CD14-positive monocyte (primary cell): ENCODE results near the gene TTLL11. TPM values are rescaled to one million over a fixed set of nuclear protein-coding genes. Genes with fewer than 3 reads are reported as not detected.

Source experiments
- DNase-seq, 3 donors: peaks; one replicate each; pipeline ENCODE4 v3.0.0-alpha.2; 2011 to 2022
- H2AFZ ChIP-seq: 2 replicates; pipeline ENCODE4 v1.6.0; 2012; ENCODE audit warnings: mild to moderate bottlenecking, low read depth, low read length, inconsistent platforms; ENCODE audit not compliant: insufficient read depth, poor library complexity, severe bottlenecking
- H3K27ac ChIP-seq, 2 donors: 1 replicate in 1 of 2; 2 replicates in 1 of 2; pipeline ENCODE4 v1.5.1; 2012 to 2013; ENCODE audit warnings: low read length in 2 of 2, control low read depth in 1 of 2, inconsistent platforms in 1 of 2, low read depth in 1 of 2, mild to moderate bottlenecking in 1 of 2
- H3K27me3 ChIP-seq, 2 donors: one replicate each; pipeline versions ENCODE4 v1.6.0 to v1.6.1; 2011 to 2013; ENCODE audit warnings: low read length in 2 of 2; ENCODE audit not compliant: control insufficient read depth in 2 of 2, insufficient read depth in 2 of 2
- H3K36me3 ChIP-seq, 2 donors: replicated peaks in 1 of 2; 1 replicate in 1 of 2; 2 replicates in 1 of 2; pipeline versions ENCODE4 v1.5.1 to v1.6.1; 2012 to 2013; ENCODE audit warnings: low read length in 2 of 2, control low read depth in 1 of 2, inconsistent platforms in 1 of 2, mild to moderate bottlenecking in 1 of 2; ENCODE audit not compliant: insufficient read depth in 2 of 2, control insufficient read depth in 1 of 2
- H3K4me1 ChIP-seq, 2 donors: 1 replicate in 1 of 2; 2 replicates in 1 of 2; pipeline versions ENCODE4 v1.5.1 to v1.6.1; 2012 to 2013; ENCODE audit warnings: low read length in 2 of 2, control low read depth in 1 of 2, inconsistent platforms in 1 of 2, mild to moderate bottlenecking in 1 of 2, moderate library complexity in 1 of 2; ENCODE audit not compliant: insufficient read depth in 2 of 2, control insufficient read depth in 1 of 2
- H3K4me2 ChIP-seq: replicated peaks from 2 replicates; pipeline ENCODE3; 2012; ENCODE audit warnings: low read length, moderate library complexity, mild to moderate bottlenecking; ENCODE audit not compliant: poor library complexity, severe bottlenecking; ENCODE audit errors: extremely low read depth
- H3K4me3 ChIP-seq, 3 experiments: fragments of 200-600 bp in 1 of 3; sonication (generic) in 1 of 3; replicated peaks in 1 of 3; 1 replicate in 2 of 3; 2 replicates in 1 of 3; pipeline ENCODE4 v1.5.1; 2011 to 2013; ENCODE audit warnings: low read length in 3 of 3, mild to moderate bottlenecking in 3 of 3, control low read depth in 2 of 3, low read depth in 2 of 3, inconsistent platforms in 1 of 3, moderate library complexity in 1 of 3
- H3K79me2 ChIP-seq: 2 replicates; pipeline ENCODE4 v1.6.0; 2012; ENCODE audit warnings: mild to moderate bottlenecking, control low read depth, inconsistent platforms, low read length, moderate library complexity; ENCODE audit not compliant: insufficient read depth
- H3K9ac ChIP-seq: 2 replicates; pipeline ENCODE4 v1.6.0; 2017; ENCODE audit warnings: low read length, mild to moderate bottlenecking; ENCODE audit not compliant: insufficient read depth, poor library complexity, severe bottlenecking
- H3K9me3 ChIP-seq, 2 donors: replicated peaks in 1 of 2; 1 replicate in 1 of 2; 2 replicates in 1 of 2; pipeline versions ENCODE4 v1.5.1 to v1.6.1; 2012 to 2013; ENCODE audit warnings: low read length in 2 of 2, control low read depth in 1 of 2; ENCODE audit not compliant: control insufficient read depth in 1 of 2, insufficient read depth in 1 of 2
- H4K20me1 ChIP-seq: 2 replicates; pipeline ENCODE4 v1.6.0; 2012; ENCODE audit warnings: mild to moderate bottlenecking, low read length, control low read depth, moderate library complexity; ENCODE audit not compliant: insufficient read depth
- H3K27ac Mint-ChIP-seq, 7 donors: one replicate each; pipeline ENCODE4 v1.8.0; 2020; ENCODE audit warnings: mild to moderate bottlenecking in 7 of 7, mixed read lengths in 7 of 7, moderate library complexity in 6 of 7, inconsistent platforms in 2 of 7
- H3K27me3 Mint-ChIP-seq, 3 donors: one replicate each; pipeline ENCODE4 v1.8.0; 2021 to 2022; ENCODE audit warnings: low read depth in 3 of 3, mild to moderate bottlenecking in 3 of 3, mixed read lengths in 3 of 3, moderate library complexity in 3 of 3, inconsistent platforms in 1 of 3
- H3K36me3 Mint-ChIP-seq, 2 donors: one replicate each; pipeline ENCODE4 v1.8.0; 2020; ENCODE audit warnings: mixed read lengths in 2 of 2, inconsistent platforms in 1 of 2, mild to moderate bottlenecking in 1 of 2
- H3K4me1 Mint-ChIP-seq: one replicate; pipeline ENCODE4 v1.8.0; 2020; ENCODE audit warnings: mild to moderate bottlenecking, mixed read lengths
- H3K4me3 Mint-ChIP-seq, 2 donors: one replicate each; pipeline ENCODE4 v1.8.0; 2020; ENCODE audit warnings: mild to moderate bottlenecking in 2 of 2, mixed read lengths in 2 of 2, moderate library complexity in 1 of 2
- H3K9me3 Mint-ChIP-seq, 7 donors: one replicate each; pipeline ENCODE4 v1.8.0; 2020 to 2022; ENCODE audit warnings: mixed read lengths in 7 of 7, mild to moderate bottlenecking in 6 of 7, moderate library complexity in 6 of 7, inconsistent platforms in 2 of 7
- WGBS: methylation state at CpG from one replicate; pipeline ENCODE4 v1.1.5; 2013; ENCODE audit warnings: missing lambda C conversion rate; ENCODE audit not compliant: insufficient coverage; 5-methylcytosine and 5-hydroxymethylcytosine counted together
- intact Hi-C, 2 donors: fragments of 100-400 bp; cut with micrococcal nuclease; formaldehyde crosslinking; loops; one replicate each; pipeline versions ENCODE4 v1.15.0 to v1.15.1; 2023
- polyA plus RNA-seq, 3 donors: library from polyadenylated mRNA; depleted of rRNA in 1 of 3; unstranded in 2 of 3; stranded (reverse) in 1 of 3; fragments of 300-500 nt in 2 of 3; fragments of >200 nt in 1 of 3; fragmentation: Illumina TruSeq in 2 of 3; gene quantifications; 1 replicate in 2 of 3; 2 replicates in 1 of 3; pipeline ENCODE4 v1.2.3, GENCODE V29; 2012 to 2021
- TF ChIP-seq, protein P1 (sequence below): fragments of 200-600 bp; IDR thresholded peaks from one replicate; pipeline ENCODE4 v1.8.0; 2022; ENCODE audit warnings: antibody characterized with exemption, mild to moderate bottlenecking

TTLL11 gene
- polyA plus RNA-seq, 3 donors, result 2.9 to 3.5 (median 3.1) TPM

DNA sequence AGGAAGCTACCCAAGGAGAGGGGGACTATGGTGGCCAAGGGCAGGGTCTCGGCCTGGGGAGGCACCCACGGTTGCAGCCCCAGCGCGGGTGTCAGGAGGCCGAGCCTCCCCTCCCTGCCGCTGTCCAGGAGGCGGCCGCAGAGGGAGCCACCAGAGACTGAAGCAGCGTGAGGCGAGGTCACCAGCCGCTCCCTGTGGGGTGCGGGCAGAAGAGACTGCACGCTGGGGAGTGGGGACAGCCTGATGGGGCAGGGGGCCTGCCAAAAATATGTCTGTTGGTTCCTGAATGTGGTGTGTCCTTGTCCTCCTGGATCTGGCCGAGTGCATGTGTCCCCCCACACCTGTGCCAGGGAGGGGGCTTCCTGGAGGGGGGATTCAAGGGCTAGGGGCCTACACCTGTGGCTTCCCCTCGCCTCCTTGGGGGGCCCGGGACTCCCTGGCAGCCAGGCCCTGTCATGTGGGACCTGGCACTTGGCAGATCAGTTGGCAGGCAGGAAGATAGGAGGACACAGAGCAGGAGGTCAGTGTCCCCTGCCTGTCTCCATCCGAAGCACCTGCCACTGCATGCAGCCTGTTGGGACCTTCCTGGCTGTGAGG is 310.5 kb downstream of the TTLL11 start:
- Mint-ChIP-seq H3K36me3 (no peaks in the 10 kb centered on the region), H3K27ac (no peak overlapping the region), H3K4me3 (no peak overlapping the region), H3K4me1 (peaks cover 4% of the 10 kb centered on the region), H3K27me3 (peaks cover 5 to 9% (median 6%) of the 10 kb centered on the region in 3 donors), H3K9me3 (peaks cover 0 to 3% (median 0%) of the 10 kb centered on the region in 7 donors)
- intact Hi-C loops, result no loop called here
- Histone ChIP-seq H3K4me3 (no peak overlapping the region), H3K4me1 (no peaks in the 10 kb centered on the region), H3K9me3 (no peaks in the 10 kb centered on the region), H3K27me3 (no peaks in the 10 kb centered on the region), H3K36me3 (no peaks in the 10 kb centered on the region), H3K4me2 (no peak overlapping the region), H3K79me2 (no peaks in the 10 kb centered on the region), H3K27ac (no peak overlapping the region), H3K9ac (no peak overlapping the region), H4K20me1 (no peaks in the 10 kb centered on the region), H2AFZ (no peak overlapping the region)
- no peak for DNase-seq
- TF ChIP-seq, protein P1, sequence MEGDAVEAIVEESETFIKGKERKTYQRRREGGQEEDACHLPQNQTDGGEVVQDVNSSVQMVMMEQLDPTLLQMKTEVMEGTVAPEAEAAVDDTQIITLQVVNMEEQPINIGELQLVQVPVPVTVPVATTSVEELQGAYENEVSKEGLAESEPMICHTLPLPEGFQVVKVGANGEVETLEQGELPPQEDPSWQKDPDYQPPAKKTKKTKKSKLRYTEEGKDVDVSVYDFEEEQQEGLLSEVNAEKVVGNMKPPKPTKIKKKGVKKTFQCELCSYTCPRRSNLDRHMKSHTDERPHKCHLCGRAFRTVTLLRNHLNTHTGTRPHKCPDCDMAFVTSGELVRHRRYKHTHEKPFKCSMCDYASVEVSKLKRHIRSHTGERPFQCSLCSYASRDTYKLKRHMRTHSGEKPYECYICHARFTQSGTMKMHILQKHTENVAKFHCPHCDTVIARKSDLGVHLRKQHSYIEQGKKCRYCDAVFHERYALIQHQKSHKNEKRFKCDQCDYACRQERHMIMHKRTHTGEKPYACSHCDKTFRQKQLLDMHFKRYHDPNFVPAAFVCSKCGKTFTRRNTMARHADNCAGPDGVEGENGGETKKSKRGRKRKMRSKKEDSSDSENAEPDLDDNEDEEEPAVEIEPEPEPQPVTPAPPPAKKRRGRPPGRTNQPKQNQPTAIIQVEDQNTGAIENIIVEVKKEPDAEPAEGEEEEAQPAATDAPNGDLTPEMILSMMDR, result no peak
- 94% methylated on average over 14 of the region's 17 CpGs for WGBS

DNA sequence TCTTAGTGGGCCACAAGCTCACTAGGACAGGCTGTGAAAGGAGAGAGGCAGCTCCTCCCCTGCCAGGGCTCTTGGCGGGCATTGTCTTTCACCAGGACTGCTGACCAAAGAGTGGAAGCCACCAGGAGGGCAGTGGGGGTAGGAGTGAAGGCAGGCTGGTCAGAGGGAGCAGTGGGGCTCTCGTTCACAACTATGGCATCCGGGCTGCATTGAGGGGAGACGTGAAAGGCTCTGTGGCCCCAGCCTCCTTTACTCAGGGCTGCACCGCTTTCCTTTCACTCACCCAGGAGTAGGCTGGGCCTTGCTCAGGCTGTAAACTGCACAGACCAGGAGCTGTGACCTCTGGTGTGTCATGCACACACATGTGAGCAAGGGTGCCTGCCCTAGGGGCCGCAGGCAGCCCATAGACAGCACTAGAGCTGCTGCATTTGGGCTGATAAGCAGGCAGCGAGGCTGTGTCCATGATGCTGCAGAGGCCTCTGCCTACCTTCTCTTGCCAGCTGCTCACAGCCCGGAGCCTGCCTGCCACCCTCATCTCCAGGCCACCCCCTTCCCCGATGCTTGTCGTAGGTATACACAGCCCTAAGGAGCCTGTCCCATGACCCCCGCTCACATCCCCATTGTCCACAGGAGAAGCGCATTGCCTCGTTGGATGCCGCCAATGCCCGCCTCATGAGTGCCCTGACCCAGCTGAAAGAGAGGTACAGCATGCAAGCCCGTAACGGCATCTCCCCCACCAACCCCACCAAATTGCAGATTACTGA is 311.2 kb downstream of the TTLL11 start:
- intact Hi-C loops, result no loop called here

More for the DNA sequence above, 311.2 kb downstream of the TTLL11 start:
- Histone ChIP-seq H3K27ac (no peak overlapping the region), H3K9me3 (no peaks in the 10 kb centered on the region), H4K20me1 (no peaks in the 10 kb centered on the region), H2AFZ (no peak overlapping the region), H3K36me3 (no peaks in the 10 kb centered on the region), H3K9ac (no peak overlapping the region), H3K27me3 (no peaks in the 10 kb centered on the region), H3K4me1 (no peaks in the 10 kb centered on the region), H3K4me2 (no peak overlapping the region), H3K4me3 (no peak overlapping the region), H3K79me2 (no peaks in the 10 kb centered on the region)
- Mint-ChIP-seq H3K36me3 (no peaks in the 10 kb centered on the region), H3K4me3 (no peak overlapping the region), H3K27ac (no peak overlapping the region), H3K27me3 (peaks cover 3 to 6% (median 4%) of the 10 kb centered on the region in 3 donors), H3K4me1 (peaks cover 4% of the 10 kb centered on the region), H3K9me3 (peaks cover 0 to 3% (median 0%) of the 10 kb centered on the region in 7 donors)
- WGBS, result 96% methylated on average over 13 of the region's 17 CpGs
- TF ChIP-seq, protein P1, result no peak
- DNase-seq, result no peak
